Neural progenitor cell (in vitro differentiated cells): ENCODE measurements around the gene ZAR1L. TPM values are rescaled to one million over a fixed set of nuclear protein-coding genes. Genes with fewer than 3 reads are reported as not detected.

Experiments
- DNase-seq: peaks from one replicate; pipeline ENCODE4 v3.0.0-alpha.2; 2016; ENCODE audit warnings: low spot score
- H2AFZ ChIP-seq: fragments of 200-600 bp; sonication (generic); replicated peaks from 2 replicates; pipeline ENCODE4 v1.6.1; 2016; ENCODE audit warnings: antibody characterized with exemption
- H3F3A ChIP-seq: fragments of 200-600 bp; sonication (generic); 2 replicates; pipeline ENCODE4 v1.6.1; 2016; ENCODE audit warnings: antibody characterized with exemption, low read depth
- H3K27ac ChIP-seq: fragments of 200-600 bp; sonication (generic); 2 replicates; pipeline ENCODE4 v1.5.1; 2016; ENCODE audit warnings: mild to moderate bottlenecking
- H3K27me3 ChIP-seq: fragments of 200-600 bp; sonication (generic); 2 replicates; pipeline ENCODE4 v1.6.1; 2016; ENCODE audit warnings: mild to moderate bottlenecking, moderate library complexity
- H3K36me3 ChIP-seq: fragments of 200-600 bp; sonication (generic); 2 replicates; pipeline ENCODE4 v1.5.1; 2016
- H3K4me1 ChIP-seq: fragments of 200-600 bp; sonication (generic); 2 replicates; pipeline ENCODE4 v1.6.1; 2016; ENCODE audit warnings: mixed run types
- H3K4me2 ChIP-seq: fragments of 200-600 bp; sonication (generic); 2 replicates; pipeline ENCODE4 v1.6.1; 2016
- H3K4me3 ChIP-seq: fragments of 200-600 bp; sonication (generic); 2 replicates; pipeline ENCODE4 v1.5.1; 2016
- H3K79me2 ChIP-seq: fragments of 200-600 bp; sonication (generic); 2 replicates; pipeline ENCODE4 v1.6.1; 2016; ENCODE audit warnings: low read depth
- H3K9ac ChIP-seq: fragments of 200-600 bp; sonication (generic); 2 replicates; pipeline ENCODE4 v1.6.1; 2016
- H3K9me3 ChIP-seq: fragments of 200-600 bp; sonication (generic); 2 replicates; pipeline ENCODE4 v1.5.1; 2016; ENCODE audit warnings: low read depth
- H4K20me1 ChIP-seq: fragments of 200-600 bp; sonication (generic); 2 replicates; pipeline ENCODE4 v1.6.1; 2016; ENCODE audit warnings: low read depth
- H3K27ac Mint-ChIP-seq: 3 replicates; pipeline ENCODE4 v1.8.0; 2021; ENCODE audit warnings: mixed read lengths
- H3K27me3 Mint-ChIP-seq: 2 replicates; pipeline ENCODE4 v1.8.0; 2022; ENCODE audit warnings: low read depth, mild to moderate bottlenecking, inconsistent platforms, moderate library complexity, mixed read lengths; ENCODE audit not compliant: insufficient read depth
- H3K36me3 Mint-ChIP-seq: 3 replicates; pipeline ENCODE4 v1.8.0; 2021; ENCODE audit warnings: mixed read lengths
- H3K4me1 Mint-ChIP-seq: 3 replicates; pipeline ENCODE4 v1.8.0; 2021; ENCODE audit warnings: mixed read lengths
- H3K4me3 Mint-ChIP-seq: 3 replicates; pipeline ENCODE4 v1.8.0; 2021; ENCODE audit warnings: mild to moderate bottlenecking, moderate library complexity, mixed read lengths
- H3K9me3 Mint-ChIP-seq: 3 replicates; pipeline ENCODE4 v1.8.0; 2020; ENCODE audit warnings: mixed read lengths
- CTCF ChIP-seq: fragments of 200-600 bp; sonication (generic); IDR thresholded peaks from 2 replicates; pipeline ENCODE4 v1.5.1; 2017; ENCODE audit warnings: antibody characterized with exemption, mild to moderate bottlenecking
- EZH2 ChIP-seq: fragments of 200-600 bp; sonication (generic); IDR thresholded peaks from 2 replicates; pipeline ENCODE4 v1.6.1; 2017; ENCODE audit warnings: antibody characterized with exemption, mild to moderate bottlenecking, moderate library complexity
- EZH2phosphoT487 ChIP-seq: fragments of 200-600 bp; sonication (generic); IDR thresholded peaks from 2 replicates; pipeline ENCODE4 v1.6.1; 2017; ENCODE audit warnings: antibody characterized with exemption
- total RNA-seq: library from RNA; depleted of rRNA; stranded (reverse); fragments of >200 nt; gene quantifications from 2 replicates; pipeline ENCODE4 v1.2.3, GENCODE V29; 2015; ENCODE audit warnings: low replicate concordance

Gene ZAR1L
- total RNA-seq, 1 donor from 2014 or later = 2.2 TPM

- Histone ChIP-seq H2AFZ (no peak overlapping the region), H3K9me3 (no peaks in the 10 kb centered on the region), H3K27me3 (no peaks in the 10 kb centered on the region), H4K20me1 (no peaks in the 10 kb centered on the region), H3F3A (peaks cover 23% of the 10 kb centered on the region), H3K4me1 (no peaks in the 10 kb centered on the region), H3K4me3 (no peak overlapping the region), H3K9ac (no peak overlapping the region), H3K79me2 (peaks cover 21% of the 10 kb centered on the region), H3K27ac (no peak overlapping the region), H3K36me3 (peaks cover 15% of the 10 kb centered on the region), H3K4me2 (no peak overlapping the region)
- TF ChIP-seq EZH2 (no peak), EZH2phosphoT487 (no peak), CTCF (no peak)
- peaks cover 22% of the 10 kb centered on the region for H3K36me3 Mint-ChIP-seq
- H3K27ac Mint-ChIP-seq = no peak overlapping the region
- H3K4me3 Mint-ChIP-seq = no peak overlapping the region
- H3K27me3 Mint-ChIP-seq = peaks cover 2% of the 10 kb centered on the region
- H3K4me1 Mint-ChIP-seq = peaks cover 12% of the 10 kb centered on the region
- H3K9me3 Mint-ChIP-seq = peaks cover 5% of the 10 kb centered on the region
- no peak for DNase-seq
Observed at GRCh38 chr13:32317716-32318465, 2.7 kb upstream of the ZAR1L start.

- TF ChIP-seq EZH2 (no peak), CTCF (no peak), EZH2phosphoT487 (no peak)
- Mint-ChIP-seq H3K4me1 (peaks cover 12% of the 10 kb centered on the region), H3K4me3 (peak overlapping the region; percentile 90), H3K9me3 (no peaks in the 10 kb centered on the region), H3K27ac (no peak overlapping the region), H3K27me3 (peaks cover 2% of the 10 kb centered on the region), H3K36me3 (peaks cover 13% of the 10 kb centered on the region)
- peaks cover 21% of the 10 kb centered on the region for H3K79me2 ChIP-seq
- H3K9ac ChIP-seq = no peak overlapping the region
- peak overlapping the region; percentile 87 for H2AFZ ChIP-seq
- no peaks in the 10 kb centered on the region for H3K27me3 ChIP-seq
- H3F3A ChIP-seq = peaks cover 23% of the 10 kb centered on the region
- H3K4me1 ChIP-seq = no peaks in the 10 kb centered on the region
- H3K27ac ChIP-seq = no peak overlapping the region
- DNase-seq = no peak
- no peaks in the 10 kb centered on the region for H4K20me1 ChIP-seq
- peaks cover 11% of the 10 kb centered on the region for H3K36me3 ChIP-seq
- peak overlapping the region; percentile 81 for H3K4me2 ChIP-seq
- no peaks in the 10 kb centered on the region for H3K9me3 ChIP-seq
- peak overlapping the region; percentile 49 for H3K4me3 ChIP-seq
Observed at GRCh38 chr13:32316501-32316900, 1.3 kb upstream of the ZAR1L start.

- Histone ChIP-seq H3K9me3 (no peaks in the 10 kb centered on the region), H3K4me1 (no peaks in the 10 kb centered on the region), H3K36me3 (peaks cover 11% of the 10 kb centered on the region), H3K4me3 (peak overlapping the region; percentile 49), H2AFZ (peak overlapping the region; percentile 87), H3K4me2 (peak overlapping the region; percentile 81), H3K9ac (peak overlapping the region; percentile 22), H3K27ac (peak overlapping the region; percentile 74), H3F3A (peaks cover 23% of the 10 kb centered on the region), H3K79me2 (peaks cover 21% of the 10 kb centered on the region), H3K27me3 (no peaks in the 10 kb centered on the region), H4K20me1 (no peaks in the 10 kb centered on the region)
- Mint-ChIP-seq H3K27ac (peak overlapping the region; percentile 94), H3K4me1 (peaks cover 12% of the 10 kb centered on the region), H3K4me3 (peak overlapping the region; percentile 90), H3K9me3 (no peaks in the 10 kb centered on the region), H3K27me3 (peaks cover 2% of the 10 kb centered on the region), H3K36me3 (peaks cover 10% of the 10 kb centered on the region)
- DNase-seq = peak; percentile 63
- TF ChIP-seq EZH2phosphoT487 = no peak
- no peak for TF ChIP-seq CTCF
- TF ChIP-seq EZH2 = no peak
Observed at GRCh38 chr13:32316028-32316339, 821 bp upstream of the ZAR1L start.
